22Rv1 (cell line): ENCODE data around the gene MRPL49.

Experiments used
- ZFX ChIP-seq: fragments of 450-650 bp; IDR thresholded peaks from 2 replicates; pipeline ENCODE4 v1.6.1; 2017; ENCODE audit warnings: antibody characterized with exemption, borderline replicate concordance
- TF ChIP-seq, protein P1 (sequence below): fragments of 450-650 bp; IDR thresholded peaks from 2 replicates; pipeline ENCODE4 v1.5.1; 2017; ENCODE audit warnings: mild to moderate bottlenecking

- TF ChIP-seq, protein P1, sequence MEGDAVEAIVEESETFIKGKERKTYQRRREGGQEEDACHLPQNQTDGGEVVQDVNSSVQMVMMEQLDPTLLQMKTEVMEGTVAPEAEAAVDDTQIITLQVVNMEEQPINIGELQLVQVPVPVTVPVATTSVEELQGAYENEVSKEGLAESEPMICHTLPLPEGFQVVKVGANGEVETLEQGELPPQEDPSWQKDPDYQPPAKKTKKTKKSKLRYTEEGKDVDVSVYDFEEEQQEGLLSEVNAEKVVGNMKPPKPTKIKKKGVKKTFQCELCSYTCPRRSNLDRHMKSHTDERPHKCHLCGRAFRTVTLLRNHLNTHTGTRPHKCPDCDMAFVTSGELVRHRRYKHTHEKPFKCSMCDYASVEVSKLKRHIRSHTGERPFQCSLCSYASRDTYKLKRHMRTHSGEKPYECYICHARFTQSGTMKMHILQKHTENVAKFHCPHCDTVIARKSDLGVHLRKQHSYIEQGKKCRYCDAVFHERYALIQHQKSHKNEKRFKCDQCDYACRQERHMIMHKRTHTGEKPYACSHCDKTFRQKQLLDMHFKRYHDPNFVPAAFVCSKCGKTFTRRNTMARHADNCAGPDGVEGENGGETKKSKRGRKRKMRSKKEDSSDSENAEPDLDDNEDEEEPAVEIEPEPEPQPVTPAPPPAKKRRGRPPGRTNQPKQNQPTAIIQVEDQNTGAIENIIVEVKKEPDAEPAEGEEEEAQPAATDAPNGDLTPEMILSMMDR: no peak
- no peak for TF ChIP-seq ZFX
Measured at GRCh38 chr11:65151331-65151899, 29.3 kb downstream of the MRPL49 start.
